ENCODE measurements around the gene ZSCAN26. TPM values are rescaled to one million over a fixed set of nuclear protein-coding genes. Genes with fewer than 3 reads are reported as not detected.
"Not testable (repeated sequence)": the region's sequence is repeated elsewhere in the genome, so short reads cannot be mapped to it uniquely, and the experiment has no call there.

ZSCAN26 gene
- total RNA-seq, 1 experiment from 2014 or later = 10.6 TPM

- DNase-seq (ENCODE audit: extremely low read depth, low read depth) = no peak
Measured at GRCh38 chr6:28315628-28316027, 48.7 kb downstream of the ZSCAN26 start.

GRCh38 chr6:28317866-28318265, 50.9 kb downstream of the ZSCAN26 start:
- not testable (repeated sequence) for DNase-seq (ENCODE audit: extremely low read depth, low read depth)

- no peak for DNase-seq (ENCODE audit: extremely low read depth, low read depth)
Measured at GRCh38 chr6:28322661-28323060, 55.7 kb downstream of the ZSCAN26 start.

GRCh38 chr6:28323813-28324424, 57.0 kb downstream of the ZSCAN26 start:
- no peak for DNase-seq (ENCODE audit: extremely low read depth, low read depth)

- DNase-seq (ENCODE audit: extremely low read depth, low read depth) = no peak
Measured at GRCh38 chr6:28326371-28326948, 59.5 kb downstream of the ZSCAN26 start.

Small RNAs within 50 kb of the gene (small RNA-seq; reads per million reads assigned to genes)
- 0 reads per million in 2 experiments for gene AL021997.1
- 0 to 0.02 reads per million in 2 experiments for gene AL021997.2

Other genes with a start within 250 kb of the ZSCAN26 start
- 0.84 and 1.1 TPM in 2 replicates for gene ZNF165, start 186.6 kb upstream of the ZSCAN26 start, total RNA-seq (2014; rRNA removed; shearing (Covaris generic))
- gene ZSCAN16, start 142.5 kb upstream of the ZSCAN26 start, total RNA-seq (2014; rRNA removed; shearing (Covaris generic)) = 5.6 and 7.9 TPM in 2 replicates
- 13.1 and 14.8 TPM in 2 replicates for gene ZKSCAN8, start 125.3 kb upstream of the ZSCAN26 start, total RNA-seq (2014; rRNA removed; shearing (Covaris generic))
- gene ZSCAN9, start 41.9 kb upstream of the ZSCAN26 start, total RNA-seq (2014; rRNA removed; shearing (Covaris generic)) = 10.4 and 10.9 TPM in 2 replicates
- 2.6 and 3.4 TPM in 2 replicates for gene ZKSCAN4, start 14.9 kb upstream of the ZSCAN26 start, total RNA-seq (2014; rRNA removed; shearing (Covaris generic))
- not detected in 2 replicates for gene NKAPL, start 7.8 kb upstream of the ZSCAN26 start, total RNA-seq (2014; rRNA removed; shearing (Covaris generic))
- 4.5 and 5.2 TPM in 2 replicates for gene PGBD1, start 14.4 kb downstream of the ZSCAN26 start, total RNA-seq (2014; rRNA removed; shearing (Covaris generic))
- 31.9 and 41.4 TPM in 2 replicates for gene ZSCAN31, start 69.0 kb downstream of the ZSCAN26 start, total RNA-seq (2014; rRNA removed; shearing (Covaris generic))
- gene ZKSCAN3, start 82.8 kb downstream of the ZSCAN26 start, total RNA-seq (2014; rRNA removed; shearing (Covaris generic)) = 5.6 TPM in 2 replicates
- 3.9 and 5.7 TPM in 2 replicates for gene ZSCAN12, start 132.6 kb downstream of the ZSCAN26 start, total RNA-seq (2014; rRNA removed; shearing (Covaris generic))
- not detected in 2 replicates for gene ZSCAN23, start 176.3 kb downstream of the ZSCAN26 start, total RNA-seq (2014; rRNA removed; shearing (Covaris generic))
- gene GPX6, start 248.7 kb downstream of the ZSCAN26 start, total RNA-seq (2014; rRNA removed; shearing (Covaris generic)) = not detected in 2 replicates

Measured in NCI-H460 (cell line).